Stimulated activated CD4-positive, alpha-beta T cell treated with anti-CD3 and anti-CD28 coated beads, Interleukin-1b, Interleukin-23, amount 100 ng/mL, for 1 hour (primary cell): ENCODE measurements around the gene NME9.

ENCODE experiments used
- DNase-seq, 2 donors: peaks; one replicate each; pipeline ENCODE4 v3.0.0-alpha.2; 2020; ENCODE audit warnings: low read depth in 2 of 2

NME9 gene

DNA sequence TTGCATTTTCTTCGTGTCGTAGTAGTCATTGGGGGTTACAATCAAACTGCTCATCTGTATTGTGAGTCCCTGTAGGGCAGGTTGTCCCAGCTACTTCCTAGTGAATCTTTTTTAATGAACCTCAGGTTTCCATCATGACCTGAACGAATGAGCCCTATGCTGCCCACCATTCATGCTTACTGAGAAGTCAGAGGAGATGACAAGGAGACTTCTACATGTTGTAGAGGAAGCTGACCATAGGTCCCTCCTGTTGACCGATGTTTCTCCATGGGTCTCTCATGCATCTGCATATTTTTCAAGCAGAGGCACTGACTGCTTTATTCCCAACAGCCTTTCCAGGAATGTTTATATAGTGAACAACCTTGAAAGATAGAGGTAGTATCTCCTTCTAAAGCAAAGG lies 5.0 kb upstream of the NME9 start:
- DNase-seq: no peak

GRCh38 chr3:138332472-138333073 lies 2.9 kb upstream of the NME9 start:
- DNase-seq: no peak

DNA sequence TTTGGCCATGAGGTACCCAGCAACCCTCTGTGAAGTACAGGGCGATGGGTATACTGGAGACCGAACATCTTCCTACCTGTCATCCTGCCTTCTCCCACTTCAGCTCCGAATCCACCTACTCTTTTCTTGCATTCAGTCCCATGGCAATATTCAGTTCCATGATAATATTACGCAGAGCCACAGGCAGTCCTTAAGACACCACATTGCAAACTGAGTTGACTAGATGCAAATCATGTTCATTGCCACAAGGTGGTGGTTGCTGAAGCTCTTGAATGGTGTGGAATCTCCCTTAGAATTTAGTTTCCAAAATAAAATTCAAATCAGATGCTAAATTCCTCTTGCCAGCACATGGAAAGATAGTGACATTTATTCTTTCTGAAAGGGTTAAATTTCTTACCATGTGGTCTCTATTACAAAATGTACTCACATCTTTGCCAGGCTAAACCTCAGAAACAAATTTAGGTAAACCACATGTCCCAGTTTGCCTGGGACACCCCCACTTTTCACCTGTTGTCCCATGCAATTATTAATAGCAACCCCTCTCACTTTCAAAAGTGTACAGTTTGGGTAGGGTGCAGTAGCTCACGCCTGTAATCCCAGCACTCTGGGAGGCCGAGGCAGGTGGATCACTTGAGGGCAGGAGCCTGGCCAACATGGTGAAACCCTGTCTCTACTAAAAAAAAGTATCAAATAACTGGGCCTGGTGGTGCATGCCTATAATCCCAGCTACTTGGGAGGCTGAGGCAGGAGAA lies 1.7 kb upstream of the NME9 start:
- DNase-seq: no peak

DNA sequence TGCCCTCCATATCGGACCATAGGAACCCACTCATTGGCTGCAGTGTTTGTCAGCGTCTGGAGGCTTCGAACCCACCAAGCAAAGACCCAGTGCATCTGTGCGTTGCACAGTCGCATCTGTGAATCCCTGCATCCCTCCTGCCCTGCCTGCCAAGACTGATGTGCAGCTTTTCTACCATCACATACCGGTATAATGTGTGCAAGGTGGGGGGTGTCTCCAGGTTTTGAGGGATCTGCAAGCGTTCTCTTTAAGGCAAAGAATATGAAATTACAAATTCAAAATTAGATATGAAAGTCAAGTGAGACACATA lies 288 bp upstream of the NME9 start:
- no peak for DNase-seq

- DNase-seq: no peak
These were observed 1.3 kb downstream of the NME9 start for GRCh38 chr3:138328341-138328740.

GRCh38 chr3:138327831-138328230 lies 1.8 kb downstream of the NME9 start:
- DNase-seq: no peak

- DNase-seq: no peak
These were observed 2.6 kb downstream of the NME9 start for GRCh38 chr3:138326866-138327595.

- DNase-seq: no peak
These were observed 3.7 kb downstream of the NME9 start for GRCh38 chr3:138325990-138326389.

GRCh38 chr3:138323971-138324370 lies 5.7 kb downstream of the NME9 start:
- no peak for DNase-seq

- DNase-seq: no peak
These were observed 12.0 kb downstream of the NME9 start for GRCh38 chr3:138317687-138318086.

DNA sequence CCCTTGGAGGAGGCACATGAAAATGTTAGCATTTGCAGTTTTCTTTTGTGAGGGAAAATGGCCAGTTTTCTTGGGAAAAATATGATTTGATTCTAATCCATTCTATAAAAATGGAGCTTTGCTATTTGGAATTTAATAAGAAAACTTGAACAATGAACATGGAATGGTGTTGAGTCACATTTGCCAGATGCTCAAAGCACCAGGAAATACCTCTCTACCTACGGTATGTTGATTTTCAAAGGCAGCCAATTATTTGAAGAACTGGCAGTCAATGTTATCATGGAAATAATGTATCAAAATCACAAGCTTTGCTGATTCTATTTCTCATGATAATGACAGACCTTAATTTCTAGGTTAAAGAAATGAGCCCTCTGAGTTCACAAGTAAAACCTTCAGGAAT lies 14.9 kb downstream of the NME9 start:
- no peak for DNase-seq

GRCh38 chr3:138310494-138310893 lies 19.2 kb downstream of the NME9 start:
- DNase-seq: no peak

DNA sequence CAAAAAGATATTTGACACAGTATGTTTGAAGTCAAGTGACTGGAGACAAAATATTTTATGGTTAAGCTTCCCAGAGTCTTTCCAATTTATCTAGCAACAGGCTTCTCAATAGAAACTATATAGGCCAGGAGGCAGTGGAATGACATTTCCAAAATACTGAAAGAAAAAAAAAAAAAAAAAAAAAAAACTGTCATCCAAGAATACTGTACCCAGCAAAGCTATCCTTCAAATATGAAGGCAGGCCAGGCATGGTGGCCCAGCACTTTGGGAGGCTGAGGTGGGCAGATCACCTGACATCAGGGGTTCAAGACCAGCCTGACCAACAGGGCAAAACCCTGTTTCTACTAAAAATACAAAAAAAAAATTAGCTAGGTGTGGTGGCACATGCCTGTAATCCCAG lies 20.9 kb downstream of the NME9 start:
- DNase-seq: no peak

DNA sequence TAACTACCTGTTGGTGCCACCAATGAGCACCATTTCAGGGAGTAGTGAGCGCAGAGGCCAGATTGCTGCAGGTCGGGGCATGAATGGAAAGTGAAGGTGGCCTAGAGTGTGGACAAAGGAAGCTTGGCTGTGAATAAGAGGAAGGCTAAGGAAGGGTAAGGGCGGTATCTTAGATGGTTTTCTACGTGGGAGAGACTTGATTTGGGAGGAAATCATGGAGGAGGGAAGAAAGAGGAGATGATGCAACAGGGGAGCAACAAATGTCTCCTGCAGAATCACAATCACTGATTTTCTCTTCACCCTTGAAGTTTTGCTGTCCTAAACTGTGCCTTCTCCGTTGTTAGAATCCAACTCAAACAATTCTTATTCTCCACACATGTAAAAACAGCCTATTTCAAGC lies 21.8 kb downstream of the NME9 start:
- no peak for DNase-seq

DNA sequence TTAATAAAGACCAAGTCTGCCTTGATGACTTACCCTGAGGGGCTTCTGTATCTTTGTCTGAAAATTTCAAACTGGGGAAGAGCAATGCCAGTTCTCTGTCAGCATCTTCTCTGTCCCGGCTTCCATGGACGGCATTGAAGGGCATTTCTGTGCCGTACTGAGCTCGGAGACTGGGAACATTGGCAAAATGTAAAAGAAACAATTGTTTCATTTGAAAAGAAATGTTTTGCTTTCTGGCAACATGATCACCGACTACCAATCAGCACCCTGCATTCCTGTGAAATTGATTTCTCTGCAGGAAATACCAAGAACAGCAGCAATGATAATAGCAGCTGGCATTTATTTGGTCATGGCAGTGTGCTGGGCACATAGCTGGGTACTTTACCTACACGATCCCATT lies 26.2 kb downstream of the NME9 start:
- no peak for DNase-seq

DNA sequence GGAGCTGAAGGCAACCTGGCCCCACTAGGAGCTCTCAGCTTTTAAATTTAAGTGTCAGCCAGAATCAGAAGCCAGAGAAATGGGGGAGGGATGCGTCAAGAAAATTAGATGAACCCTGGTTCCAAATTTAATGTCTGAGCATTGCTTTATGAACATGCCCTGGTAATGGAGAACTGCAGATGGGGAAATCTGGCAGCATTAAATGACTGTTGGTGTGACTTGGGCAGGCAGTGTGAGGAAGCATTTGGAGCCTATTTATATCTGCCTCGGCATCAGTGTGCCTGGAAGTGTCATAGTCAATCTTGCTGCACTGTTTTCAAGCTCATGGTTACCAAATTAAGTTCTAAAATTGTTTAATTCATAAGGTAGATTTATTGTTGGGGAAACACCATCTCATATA lies 29.0 kb downstream of the NME9 start:
- no peak for DNase-seq

- DNase-seq: no peak
These were observed 31.8 kb downstream of the NME9 start for GRCh38 chr3:138297876-138298275.

DNA sequence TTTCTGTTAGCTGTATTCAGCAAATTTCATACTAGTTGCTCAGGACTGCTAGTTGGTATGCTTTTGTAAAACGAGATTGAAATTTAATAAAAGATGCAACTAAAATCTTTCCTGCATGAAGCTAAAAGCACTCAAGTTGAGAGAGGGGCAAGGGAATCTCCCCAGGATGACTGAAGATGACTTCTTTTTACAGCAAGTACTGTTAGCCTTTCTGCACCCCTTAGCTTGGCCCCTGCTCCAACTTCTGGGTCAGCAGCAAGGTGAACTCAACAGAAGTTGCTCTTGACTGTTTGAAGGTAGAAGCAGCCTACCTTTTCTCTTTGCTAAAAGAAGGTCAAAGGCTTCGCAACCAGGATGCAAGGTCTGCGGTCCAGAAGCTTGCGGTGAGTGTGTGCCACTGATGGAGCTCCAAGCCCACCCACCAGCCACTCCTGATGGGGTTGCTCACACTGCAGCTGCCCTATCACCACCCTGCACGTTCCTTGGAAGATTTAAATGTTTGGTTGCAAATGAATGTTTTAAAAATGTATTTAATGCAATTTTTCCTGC lies 32.5 kb downstream of the NME9 start:
- DNase-seq: no peak

DNA sequence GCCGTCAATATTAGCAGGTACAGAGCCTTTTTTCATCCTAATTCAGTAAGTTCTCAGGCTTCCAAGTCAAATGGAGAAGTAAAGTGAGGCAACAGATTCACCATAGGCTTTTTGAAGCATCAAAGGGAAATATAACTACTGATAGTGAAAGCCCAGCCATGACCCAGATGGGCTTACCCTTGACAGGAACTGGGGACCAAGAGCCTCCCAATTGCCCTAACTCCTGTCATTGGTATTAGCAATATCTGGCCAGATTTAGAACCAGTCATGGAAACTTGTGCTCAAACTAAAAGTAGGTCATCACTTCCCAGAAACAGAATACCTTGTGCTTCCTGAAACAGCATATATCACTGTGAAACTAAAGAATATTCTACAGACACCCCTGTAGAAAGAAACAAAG lies 33.0 kb downstream of the NME9 start:
- DNase-seq: no peak

DNA sequence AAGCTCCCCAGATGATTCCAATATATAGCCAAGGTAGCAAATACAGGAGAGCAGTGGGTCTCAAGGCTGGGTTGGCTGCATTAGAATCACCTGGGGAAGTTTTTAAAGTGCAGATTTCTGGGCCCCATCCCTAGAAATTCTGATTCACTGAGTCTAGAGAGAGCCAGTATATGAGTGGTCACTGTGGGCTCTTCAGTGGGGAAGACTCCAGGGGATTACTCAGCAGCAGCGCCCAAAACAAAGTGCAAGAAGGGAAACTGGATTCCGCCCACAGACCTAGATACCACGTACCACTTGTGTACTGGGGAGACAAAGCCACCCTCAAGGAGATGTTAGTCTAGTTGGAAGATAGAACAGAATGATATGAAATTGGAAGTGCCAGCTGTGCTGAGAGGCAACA lies 40.0 kb downstream of the NME9 start:
- DNase-seq: no peak

DNA sequence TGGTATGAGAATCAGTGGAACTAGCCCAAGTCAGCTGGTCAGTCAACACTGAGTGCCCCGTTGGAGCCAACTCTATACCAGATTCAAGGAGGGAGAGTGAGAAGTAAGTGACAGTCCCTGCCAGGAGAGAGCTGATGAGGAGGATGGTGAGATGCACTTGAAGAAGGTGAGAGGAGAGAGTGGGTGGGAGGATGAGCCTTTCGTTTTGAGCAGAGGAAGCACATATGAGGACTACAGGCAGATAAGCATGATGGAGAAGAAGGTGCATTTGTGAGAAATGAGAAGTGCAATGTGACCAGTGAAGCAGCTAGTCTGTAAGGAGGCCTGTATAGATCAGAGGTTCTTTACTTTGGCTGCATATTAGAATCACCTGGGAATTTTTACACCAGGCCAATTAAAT lies 40.4 kb downstream of the NME9 start:
- DNase-seq: no peak

DNA sequence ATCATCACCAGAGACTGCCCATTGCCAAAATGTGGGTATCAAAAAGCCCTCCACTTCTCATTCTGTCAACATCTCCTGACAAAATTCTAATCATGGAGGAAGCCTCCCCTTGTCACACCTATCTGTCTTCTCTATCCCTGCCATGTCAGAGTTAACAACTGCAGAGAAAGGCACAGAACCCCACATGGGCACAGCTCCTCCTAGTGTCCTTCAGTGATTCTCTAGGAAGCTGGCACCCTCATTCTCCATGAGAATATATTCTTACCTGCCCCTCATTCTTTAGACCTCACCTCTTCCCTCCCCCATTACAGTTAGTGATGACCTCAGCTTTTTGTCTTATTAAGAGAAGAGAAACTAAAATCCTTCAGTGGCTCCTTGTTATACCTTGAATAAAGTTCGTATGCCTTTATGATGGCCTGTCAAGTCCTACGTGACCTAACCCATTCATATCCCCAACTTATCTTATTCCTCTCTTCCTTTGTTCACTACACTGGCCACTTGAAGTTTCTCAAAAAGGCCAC lies 44.6 kb downstream of the NME9 start:
- DNase-seq: no peak

DNA sequence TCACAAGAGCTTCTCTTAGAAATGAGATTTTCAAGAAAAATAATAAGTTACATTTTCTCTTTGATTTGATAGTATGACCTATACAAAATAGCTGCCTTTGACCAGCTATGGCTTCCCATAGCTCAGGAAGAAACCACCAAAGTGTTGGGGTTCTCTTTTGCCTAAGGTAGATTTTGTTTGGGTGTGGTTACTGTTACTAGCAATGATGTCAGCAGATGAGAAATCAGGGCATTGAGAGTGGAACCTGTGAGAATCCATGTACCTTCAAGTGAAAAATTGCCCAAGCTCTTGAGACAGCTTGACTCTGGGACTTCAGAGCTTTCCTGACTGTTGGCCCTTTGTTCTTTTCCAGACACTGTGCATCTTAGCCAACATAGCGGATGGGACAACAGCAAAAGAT lies 45.6 kb downstream of the NME9 start:
- DNase-seq: no peak
